Stimulated activated CD8-positive, alpha-beta memory T cell treated with anti-CD3 and anti-CD28 coated beads, Interleukin-12 subunit alpha, Interleukin-12 subunit beta, amount 100 ng/mL, for 4 hours (primary cell): ENCODE results near the gene CPSF2.
"Not testable (repeated sequence)": the region's sequence is repeated elsewhere in the genome, so short reads cannot be mapped to it uniquely, and the experiment has no call there.

Source experiments
- DNase-seq: peaks from one replicate; pipeline ENCODE4 v3.0.0-alpha.2; 2020; ENCODE audit warnings: low read depth

Gene CPSF2

GRCh38 chr14:92160619-92161018 lies 38.9 kb downstream of the CPSF2 start:
- no peak for DNase-seq

- DNase-seq, result no peak
These were observed 39.8 kb downstream of the CPSF2 start for GRCh38 chr14:92161521-92161920.

GRCh38 chr14:92164958-92165357 lies 43.2 kb downstream of the CPSF2 start:
- DNase-seq, result no peak

GRCh38 chr14:92173668-92174067 lies 51.9 kb downstream of the CPSF2 start:
- no peak for DNase-seq

GRCh38 chr14:92175811-92176210 lies 54.0 kb downstream of the CPSF2 start:
- no peak for DNase-seq

- DNase-seq, result no peak
These were observed 54.7 kb downstream of the CPSF2 start for GRCh38 chr14:92176476-92176875.

GRCh38 chr14:92179178-92179577 lies 57.4 kb downstream of the CPSF2 start:
- DNase-seq, result not testable (repeated sequence)

GRCh38 chr14:92185559-92185958 lies 63.8 kb downstream of the CPSF2 start:
- no peak for DNase-seq

GRCh38 chr14:92187616-92188015 lies 65.8 kb downstream of the CPSF2 start:
- DNase-seq, result not testable (repeated sequence)

GRCh38 chr14:92190768-92191167 lies 69.0 kb downstream of the CPSF2 start:
- DNase-seq, result no peak

- no peak for DNase-seq
These were observed 77.0 kb downstream of the CPSF2 start for GRCh38 chr14:92198804-92199203.

GRCh38 chr14:92199763-92200162 lies 78.0 kb downstream of the CPSF2 start:
- DNase-seq, result no peak

- DNase-seq, result no peak
These were observed 81.3 kb downstream of the CPSF2 start for GRCh38 chr14:92203116-92203515.

GRCh38 chr14:92204792-92205191 lies 83.0 kb downstream of the CPSF2 start:
- DNase-seq, result no peak

- DNase-seq, result no peak
These were observed 85.5 kb downstream of the CPSF2 start for GRCh38 chr14:92207012-92207927.

- no peak for DNase-seq
These were observed 86.1 kb downstream of the CPSF2 start for GRCh38 chr14:92207928-92208265.

GRCh38 chr14:92209141-92209540 lies 87.4 kb downstream of the CPSF2 start:
- DNase-seq, result no peak

- not testable (repeated sequence) for DNase-seq
These were observed 91.4 kb downstream of the CPSF2 start for GRCh38 chr14:92213125-92213524.

GRCh38 chr14:92215579-92215978 lies 93.8 kb downstream of the CPSF2 start:
- no peak for DNase-seq

GRCh38 chr14:92217936-92218335 lies 96.2 kb downstream of the CPSF2 start:
- no peak for DNase-seq
